ENCODE measurements around the gene GIMAP5. TPM values are rescaled to one million over a fixed set of nuclear protein-coding genes. Genes with fewer than 3 reads are reported as not detected.

The GIMAP5 gene
- total RNA-seq, 2 experiments from 2014 or later = 111 to 149 TPM

DNA sequence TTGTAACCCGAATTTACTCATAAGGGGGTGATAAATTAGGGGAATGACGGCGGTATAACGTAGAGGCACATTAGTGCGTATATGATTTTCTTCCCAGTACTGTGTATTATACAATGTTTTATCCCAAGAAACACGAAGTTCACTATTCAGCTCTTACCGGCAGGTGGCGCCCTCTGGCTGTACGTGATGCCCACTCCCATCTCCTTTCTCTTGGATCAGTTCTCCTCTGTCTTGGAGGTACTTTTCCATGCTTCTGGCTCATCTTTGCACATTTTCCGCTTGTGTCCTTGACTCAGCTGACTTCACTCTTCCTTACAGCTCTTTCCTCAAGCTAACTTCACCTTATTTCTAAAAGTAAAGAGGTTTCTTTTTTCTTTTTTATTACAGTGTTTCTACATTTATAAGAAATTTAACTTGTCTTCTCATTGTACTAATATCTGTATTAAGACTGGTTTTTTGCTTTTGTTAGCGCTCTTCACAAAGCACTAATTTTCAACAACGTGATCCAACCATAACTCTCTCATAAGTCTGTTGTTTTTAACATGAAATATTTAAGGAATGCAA lies 41.6 kb downstream of the GIMAP5 start:
- ChIA-PET POLR2A (interaction anchor here (0.5 to 0.6 kb wide), 2 partner anchors 56 to 330 kb away, joined by 3 to 4 read pairs; no protein-coding TSS in a partner anchor), CTCF (interaction anchor here (0.6 to 1.2 kb wide), 10 partner anchors 9 to 420 kb away, joined by 3 to 6 read pairs (median 3); no protein-coding TSS in a partner anchor)
- Mint-ChIP-seq H3K4me1 (peaks cover 4% of the 10 kb centered on the region), H3K27me3 (peaks cover 24% of the 10 kb centered on the region), H3K36me3 (ENCODE audit: low read depth) (no peaks in the 10 kb centered on the region), H3K27ac (no peak overlapping the region), H3K9me3 (peaks cover 4% of the 10 kb centered on the region), H3K4me3 (no peak overlapping the region)
- peak; percentile 77 for DNase-seq

DNA sequence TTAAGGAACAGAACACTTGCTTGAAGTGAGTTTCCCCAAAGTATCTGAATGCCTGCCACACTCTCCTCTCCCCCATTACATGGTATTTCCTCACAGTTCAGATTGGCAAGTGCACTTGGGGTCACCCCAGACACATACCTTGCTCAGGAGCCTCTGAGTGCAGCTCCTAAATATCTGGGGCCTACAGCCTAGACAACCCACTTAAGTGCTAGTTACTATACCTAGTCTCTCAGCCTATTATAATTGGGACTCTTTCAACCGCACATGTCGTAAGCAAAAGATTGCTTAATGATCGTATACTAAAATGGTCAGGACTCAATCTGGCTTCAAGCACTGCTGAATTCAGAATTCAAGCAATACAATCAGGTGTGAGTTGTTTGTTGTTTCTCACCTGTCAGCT lies 43.1 kb downstream of the GIMAP5 start:
- H3K9me3 Mint-ChIP-seq = no peaks in the 10 kb centered on the region
- H3K4me1 Mint-ChIP-seq = peaks cover 4% of the 10 kb centered on the region
- peaks cover 23% of the 10 kb centered on the region for H3K27me3 Mint-ChIP-seq
- no peaks in the 10 kb centered on the region for H3K36me3 Mint-ChIP-seq (ENCODE audit: low read depth)
- no peak overlapping the region for H3K4me3 Mint-ChIP-seq
- no peak overlapping the region for H3K27ac Mint-ChIP-seq
- DNase-seq = no peak
- CTCF ChIA-PET = interaction anchor here (0.6 to 1.1 kb wide), 3 partner anchors 250 to 527 kb away, joined by 3 read pairs; no protein-coding TSS in a partner anchor
- POLR2A ChIA-PET = no interaction called here

DNA sequence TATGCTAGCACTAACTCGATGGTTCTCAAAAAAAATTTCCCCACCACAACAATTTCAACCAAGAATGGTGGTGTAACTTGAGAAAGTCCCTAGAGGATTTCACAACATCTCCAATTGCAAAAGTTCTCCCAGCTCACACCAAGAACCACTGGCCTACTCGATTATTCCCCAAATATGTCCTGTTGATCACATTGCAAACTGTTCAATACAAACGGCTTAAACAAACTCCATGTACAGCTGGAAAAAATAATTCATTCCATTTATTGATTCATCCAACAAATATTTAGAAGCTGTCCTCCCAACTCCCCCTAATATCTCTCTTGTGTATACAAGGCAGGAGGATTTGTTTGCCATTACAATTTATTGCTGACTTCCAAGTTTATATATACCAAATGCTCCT lies 43.9 kb downstream of the GIMAP5 start:
- H3K4me3 Mint-ChIP-seq = no peak overlapping the region
- ChIA-PET CTCF (no interaction called here), POLR2A (no interaction called here)

DNA sequence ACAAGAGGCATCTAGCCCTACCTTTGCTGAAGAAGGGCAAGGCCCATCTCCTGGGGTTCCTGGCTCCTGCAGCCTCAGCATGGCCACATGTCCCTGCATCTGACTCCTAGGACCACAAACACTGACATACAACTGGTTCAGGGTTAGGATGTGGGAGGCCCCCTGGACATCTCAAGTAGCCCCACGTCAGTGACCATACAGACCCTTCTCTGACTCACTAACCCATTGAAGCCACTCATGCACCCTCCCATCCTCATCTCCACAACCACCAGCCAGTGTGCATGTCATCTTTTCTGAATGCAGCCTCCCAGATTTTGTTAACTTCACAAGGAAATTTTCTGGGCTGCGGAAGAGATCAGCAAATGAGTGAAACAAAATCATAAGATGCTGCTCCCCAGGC lies 44.7 kb downstream of the GIMAP5 start:
- CTCF ChIA-PET = no interaction called here
- peaks cover 12% of the 10 kb centered on the region for H3K4me1 Mint-ChIP-seq
- peaks cover 20% of the 10 kb centered on the region for H3K27me3 Mint-ChIP-seq
- no peak for DNase-seq
- H3K4me3 Mint-ChIP-seq = no peak overlapping the region
- no peaks in the 10 kb centered on the region for H3K9me3 Mint-ChIP-seq
- H3K27ac Mint-ChIP-seq = no peak overlapping the region
- POLR2A ChIA-PET = no interaction called here
- H3K36me3 Mint-ChIP-seq (ENCODE audit: low read depth) = no peaks in the 10 kb centered on the region

More for the DNA sequence above, 43.9 kb downstream of the GIMAP5 start:
- no peaks in the 10 kb centered on the region for H3K9me3 Mint-ChIP-seq
- H3K27me3 Mint-ChIP-seq = peaks cover 23% of the 10 kb centered on the region
- peaks cover 10% of the 10 kb centered on the region for H3K4me1 Mint-ChIP-seq
- no peak for DNase-seq
- no peaks in the 10 kb centered on the region for H3K36me3 Mint-ChIP-seq (ENCODE audit: low read depth)
- no peak overlapping the region for H3K27ac Mint-ChIP-seq

DNA sequence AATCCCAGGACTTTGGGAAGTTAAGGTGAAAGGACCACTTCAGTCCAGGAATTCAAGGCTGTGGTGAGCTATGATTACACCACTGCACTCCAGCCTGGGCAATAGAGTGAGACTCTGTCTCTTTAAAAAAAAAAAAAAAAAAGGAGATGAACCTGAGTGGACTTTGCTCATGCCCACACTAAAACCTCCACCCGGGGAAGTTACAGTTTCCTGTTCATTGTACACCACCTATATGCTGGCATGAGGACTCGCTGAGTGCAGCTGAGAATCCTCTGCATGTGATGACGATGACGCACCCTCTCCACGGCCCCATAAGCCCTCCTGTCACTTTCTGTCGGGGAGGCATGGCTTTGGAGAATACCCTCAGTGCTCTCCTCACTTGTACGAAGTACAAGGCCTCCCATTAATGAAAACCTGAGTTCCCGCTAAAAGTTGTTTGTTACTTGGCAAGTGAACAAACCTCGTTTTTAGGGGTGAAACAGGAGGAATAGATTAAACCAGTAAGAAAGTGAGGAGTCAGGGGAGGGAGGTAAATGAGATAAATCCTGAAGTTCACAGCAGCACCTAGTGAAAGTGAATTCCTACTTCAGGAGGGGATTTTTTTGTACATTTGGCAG lies 47.0 kb downstream of the GIMAP5 start:
- Mint-ChIP-seq H3K27me3 (peaks cover 15% of the 10 kb centered on the region), H3K9me3 (no peaks in the 10 kb centered on the region), H3K4me3 (no peak overlapping the region), H3K4me1 (peaks cover 11% of the 10 kb centered on the region), H3K36me3 (ENCODE audit: low read depth) (no peaks in the 10 kb centered on the region), H3K27ac (no peak overlapping the region)
- ChIA-PET CTCF (no interaction called here), POLR2A (no interaction called here)
- DNase-seq = no peak

DNA sequence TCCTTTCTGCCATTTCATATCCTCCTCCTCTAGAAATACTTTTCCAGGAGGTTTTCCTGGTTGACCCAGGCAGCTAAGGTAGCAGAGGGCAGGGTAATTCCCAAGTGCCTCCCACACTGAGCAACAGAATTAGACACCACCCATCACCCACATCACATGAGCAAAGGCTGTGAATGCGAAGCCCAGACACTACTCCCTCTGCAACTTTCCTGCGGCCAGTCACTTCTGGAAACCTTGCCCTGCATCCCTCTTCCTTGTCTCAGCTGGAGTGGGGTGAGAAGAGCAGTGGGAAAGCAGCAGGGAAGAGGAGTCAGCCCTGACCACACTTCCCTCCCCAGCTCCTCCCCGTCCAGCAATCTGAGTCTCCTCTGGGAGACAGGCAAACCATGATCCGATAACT lies 47.7 kb downstream of the GIMAP5 start:
- Mint-ChIP-seq H3K9me3 (no peaks in the 10 kb centered on the region), H3K27me3 (peaks cover 15% of the 10 kb centered on the region), H3K4me1 (peaks cover 11% of the 10 kb centered on the region), H3K27ac (no peak overlapping the region), H3K36me3 (ENCODE audit: low read depth) (no peaks in the 10 kb centered on the region), H3K4me3 (no peak overlapping the region)
- DNase-seq = no peak
- ChIA-PET CTCF (interaction anchor here (0.9 kb wide), 1 partner anchor 277 kb away, joined by 3 read pairs; no protein-coding TSS in a partner anchor), POLR2A (no interaction called here)

DNA sequence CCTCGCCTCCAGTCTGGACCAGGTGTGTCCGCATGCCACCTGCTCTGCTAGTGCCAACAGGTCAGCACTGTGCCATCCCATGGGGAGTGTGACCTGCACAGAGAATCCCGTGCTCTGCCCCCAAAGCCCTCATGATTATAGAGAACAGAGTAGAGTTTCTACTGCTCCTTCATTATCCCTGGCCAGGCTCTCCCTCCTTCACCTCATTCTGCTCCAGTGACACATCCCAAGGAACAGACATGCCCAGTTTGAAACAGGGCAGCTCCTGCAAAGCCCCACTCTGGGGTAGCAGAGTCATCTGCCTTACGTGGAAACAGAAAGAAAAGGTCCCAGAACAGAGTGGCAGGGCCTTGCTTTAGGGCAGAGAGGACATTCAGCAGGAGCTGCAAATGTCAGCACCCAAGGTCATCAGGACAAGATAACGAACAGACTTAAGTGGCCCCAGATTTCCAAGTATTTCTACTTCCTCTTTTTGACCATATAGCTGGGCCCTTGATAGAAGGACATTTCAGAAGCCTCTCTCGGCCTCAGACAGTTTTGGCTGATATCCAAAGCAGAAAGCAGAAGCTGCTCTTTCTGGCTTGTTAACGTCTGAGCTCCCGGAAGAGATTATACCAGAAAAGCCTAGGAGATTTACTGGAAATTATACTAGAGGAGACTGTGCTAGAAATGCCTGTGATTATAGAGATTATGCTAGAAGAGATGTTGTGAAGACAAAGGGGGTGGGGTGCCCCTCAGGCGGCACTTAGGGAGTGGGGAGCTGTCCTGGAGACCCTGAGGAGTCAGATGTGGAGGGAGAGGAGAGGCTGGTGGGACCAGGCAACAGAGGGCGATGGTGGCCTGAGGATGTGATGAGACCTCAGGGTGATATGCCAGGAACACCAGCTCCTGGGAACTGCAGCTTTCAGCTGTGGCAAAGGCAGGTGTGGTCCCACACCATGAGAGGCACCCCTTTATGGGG lies 50.4 kb downstream of the GIMAP5 start:
- POLR2A ChIA-PET = no interaction called here
- CTCF ChIA-PET = interaction anchor here (1.0 to 1.6 kb wide), 3 partner anchors 9 to 221 kb away, joined by 4 to 5 read pairs (median 4); no protein-coding TSS in a partner anchor
- DNase-seq = no peak

DNA sequence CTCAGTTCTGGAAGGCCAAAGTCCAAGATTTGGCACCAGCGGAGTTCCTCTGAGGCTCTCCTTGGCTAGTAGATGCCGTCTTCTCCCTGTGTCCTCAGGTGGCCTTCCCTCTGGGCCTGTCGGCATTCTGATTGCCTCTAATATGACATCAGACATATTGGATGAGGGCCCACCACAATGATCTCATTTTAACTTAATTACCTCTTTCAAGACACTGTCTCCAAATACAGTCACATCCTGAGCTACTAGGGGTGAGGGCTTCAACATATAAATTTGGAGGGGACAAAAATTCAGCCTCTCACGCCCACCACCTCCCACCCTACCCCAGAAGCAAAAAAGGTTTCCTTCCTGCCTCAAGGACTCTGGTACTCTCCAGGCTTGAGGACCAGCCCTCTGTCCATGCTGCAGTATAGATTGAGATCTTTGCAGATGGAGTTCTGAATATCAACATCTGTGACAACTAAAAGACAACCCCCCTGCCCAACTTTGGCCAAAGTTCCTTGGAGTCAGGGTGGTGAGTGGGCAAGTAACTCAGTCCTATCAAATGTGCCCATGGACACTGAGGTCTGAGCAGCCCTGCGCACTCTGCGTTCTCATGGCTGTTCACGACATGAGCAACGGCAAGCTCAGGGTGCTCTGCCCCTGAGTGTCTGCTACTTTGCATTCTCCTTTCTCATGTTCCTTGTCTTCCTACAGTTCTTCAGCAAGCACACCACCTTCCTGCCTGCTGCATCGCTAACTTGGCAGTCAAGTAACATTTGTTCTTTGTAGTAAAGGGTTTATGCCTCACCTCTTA lies 51.5 kb downstream of the GIMAP5 start:
- Mint-ChIP-seq H3K27me3 (peaks cover 10% of the 10 kb centered on the region), H3K4me3 (no peak overlapping the region), H3K36me3 (ENCODE audit: low read depth) (no peaks in the 10 kb centered on the region), H3K9me3 (no peaks in the 10 kb centered on the region), H3K4me1 (peaks cover 11% of the 10 kb centered on the region), H3K27ac (no peak overlapping the region)
- ChIA-PET CTCF (interaction anchor here (0.8 to 1.6 kb wide), 3 partner anchors 10 to 150 kb away, joined by 3 to 5 read pairs (median 4); no protein-coding TSS in a partner anchor), POLR2A (no interaction called here)
- no peak for DNase-seq

More for the DNA sequence above, 50.4 kb downstream of the GIMAP5 start:
- H3K4me1 Mint-ChIP-seq = peaks cover 11% of the 10 kb centered on the region
- H3K4me3 Mint-ChIP-seq = no peak overlapping the region
- H3K27me3 Mint-ChIP-seq = peaks cover 10% of the 10 kb centered on the region
- H3K9me3 Mint-ChIP-seq = no peaks in the 10 kb centered on the region
- H3K27ac Mint-ChIP-seq = no peak overlapping the region
- H3K36me3 Mint-ChIP-seq (ENCODE audit: low read depth) = no peaks in the 10 kb centered on the region

DNA sequence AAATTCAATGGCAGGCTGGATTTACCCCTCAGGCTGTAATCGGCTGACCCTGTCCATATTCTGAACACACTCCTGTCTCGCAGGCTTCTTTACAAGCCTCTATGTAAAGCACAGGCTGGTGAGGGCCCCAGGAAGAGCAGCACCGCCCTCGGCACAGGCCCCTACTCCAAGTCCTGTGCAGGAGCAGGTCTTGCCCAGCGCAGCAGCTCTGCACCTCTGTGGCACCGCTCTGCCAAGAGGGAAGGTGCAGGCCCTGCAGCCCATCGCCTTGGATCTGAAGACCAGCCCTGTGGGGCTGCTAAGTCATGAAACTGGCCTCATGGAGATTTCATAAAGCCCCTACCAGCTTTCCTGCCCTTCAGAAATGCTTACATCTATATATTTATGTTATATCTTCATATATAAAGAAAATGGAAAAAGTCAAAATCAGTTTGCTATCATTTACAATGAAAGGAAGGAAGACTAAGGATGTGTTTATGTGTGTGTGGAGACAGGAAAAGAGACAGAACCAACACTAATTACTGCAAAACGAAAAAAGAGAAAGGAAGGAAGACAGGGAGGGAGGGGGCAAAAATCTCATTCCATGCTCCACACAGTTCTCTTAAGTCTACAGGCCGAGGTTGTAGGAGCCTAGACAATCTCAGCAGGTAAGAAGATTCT lies 53.3 kb downstream of the GIMAP5 start:
- no peak overlapping the region for H3K4me3 Mint-ChIP-seq
- no peak for DNase-seq
- no peaks in the 10 kb centered on the region for H3K36me3 Mint-ChIP-seq (ENCODE audit: low read depth)
- peaks cover 10% of the 10 kb centered on the region for H3K4me1 Mint-ChIP-seq
- H3K27me3 Mint-ChIP-seq = peaks cover 7% of the 10 kb centered on the region
- no peaks in the 10 kb centered on the region for H3K9me3 Mint-ChIP-seq
- H3K27ac Mint-ChIP-seq = no peak overlapping the region
- POLR2A ChIA-PET = no interaction called here
- CTCF ChIA-PET = no interaction called here

DNA sequence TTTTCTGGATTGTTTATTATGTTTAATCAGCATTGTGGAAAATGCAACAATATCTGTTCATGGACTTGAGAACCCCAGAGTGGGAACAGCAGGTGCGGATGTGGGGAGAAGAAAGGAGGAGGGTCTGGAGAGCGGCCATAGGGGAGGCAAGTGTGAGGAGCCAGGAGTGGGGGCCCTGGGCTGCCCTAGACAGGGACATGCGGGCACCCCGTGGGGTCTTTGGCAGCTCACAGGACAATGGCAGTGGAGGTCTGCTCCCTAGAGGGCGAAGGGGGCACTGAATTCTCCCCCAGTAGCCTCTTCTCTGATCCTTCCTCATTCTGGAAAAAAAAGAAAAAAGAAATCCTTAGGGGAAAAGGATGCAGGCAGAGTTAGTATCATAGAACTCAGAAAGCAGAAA lies 54.1 kb downstream of the GIMAP5 start:
- CTCF ChIA-PET = no interaction called here
- Mint-ChIP-seq H3K36me3 (ENCODE audit: low read depth) (no peaks in the 10 kb centered on the region), H3K4me3 (no peak overlapping the region), H3K27ac (no peak overlapping the region), H3K27me3 (peaks cover 14% of the 10 kb centered on the region), H3K9me3 (no peaks in the 10 kb centered on the region), H3K4me1 (peaks cover 2% of the 10 kb centered on the region)
- no peak for DNase-seq
- POLR2A ChIA-PET = no interaction called here

DNA sequence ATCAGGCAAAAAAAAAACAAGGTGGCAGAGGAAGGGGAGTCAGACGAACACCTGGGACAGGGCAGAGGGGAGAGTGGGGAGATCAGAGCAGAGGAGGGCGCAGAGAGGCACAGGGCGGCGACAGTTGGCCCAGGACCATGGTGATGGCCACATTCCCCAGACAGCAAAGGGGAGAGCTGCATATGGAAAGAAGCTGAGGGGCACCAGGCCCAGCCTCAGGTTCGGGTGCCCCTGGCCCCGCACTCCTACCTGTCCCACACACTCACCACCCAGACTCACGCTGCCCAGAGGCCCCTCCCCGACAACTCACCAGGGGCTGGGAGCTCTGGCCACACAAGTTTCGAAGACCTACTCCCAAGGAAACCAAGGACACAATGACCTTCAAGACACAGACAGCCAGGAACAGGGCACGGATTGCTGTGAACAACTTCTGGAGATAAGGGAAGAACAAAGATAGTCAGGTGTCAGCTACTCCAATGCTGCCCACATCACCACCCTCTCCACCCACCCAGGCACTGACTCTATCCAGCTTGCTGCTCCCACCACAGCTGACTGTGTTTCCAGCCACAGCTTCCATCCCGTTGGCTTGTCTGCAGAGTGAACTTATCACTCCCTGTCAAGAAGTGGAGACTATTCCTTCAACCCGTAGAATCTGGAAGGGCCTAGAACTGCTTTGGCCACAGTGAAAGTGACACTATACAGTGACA lies 54.7 kb downstream of the GIMAP5 start:
- peaks cover 17% of the 10 kb centered on the region for H3K27me3 Mint-ChIP-seq
- H3K4me3 Mint-ChIP-seq = no peak overlapping the region
- peaks cover 2% of the 10 kb centered on the region for H3K4me1 Mint-ChIP-seq
- H3K27ac Mint-ChIP-seq = no peak overlapping the region
- ChIA-PET POLR2A (no interaction called here), CTCF (interaction anchor here (2.0 kb wide), 1 partner anchor 13 kb away, joined by 6 read pairs; no protein-coding TSS in a partner anchor)
- H3K36me3 Mint-ChIP-seq (ENCODE audit: low read depth) = no peaks in the 10 kb centered on the region
- no peaks in the 10 kb centered on the region for H3K9me3 Mint-ChIP-seq
- no peak for DNase-seq

All from activated CD4-positive, alpha-beta T cell treated with anti-CD3 and anti-CD28 coated beads, Interleukin-2, amount 10 ng/mL, durations not matched to agents 7 days and 5 days (primary cell).